HG03045 (cell line): Measurements from ENCODE around the gene C11orf91.
"Not testable (repeated sequence)": the region's sequence is repeated elsewhere in the genome, so short reads cannot be mapped to it uniquely, and the experiment has no call there.

Source experiments
- ATAC-seq: cut with Tn5 transposase; IDR thresholded peaks from one replicate; pipeline ENCODE4 v1.9.1; 2021; ENCODE audit warnings: mild to moderate bottlenecking, moderate library complexity; ENCODE audit not compliant: unreplicated experiment

The C11orf91 gene

GRCh38 chr11:33722590-33723234 lies 22.1 kb upstream of the C11orf91 start:
- ATAC-seq = peak; percentile 85

- no peak for ATAC-seq
Observed at GRCh38 chr11:33721984-33722383, 21.4 kb upstream of the C11orf91 start.

GRCh38 chr11:33721426-33721825 lies 20.8 kb upstream of the C11orf91 start:
- ATAC-seq = no peak

GRCh38 chr11:33719587-33719986 lies 19.0 kb upstream of the C11orf91 start:
- ATAC-seq = no peak

GRCh38 chr11:33718440-33718839 lies 17.8 kb upstream of the C11orf91 start:
- no peak for ATAC-seq

- no peak for ATAC-seq
Observed at GRCh38 chr11:33716243-33716642, 15.6 kb upstream of the C11orf91 start.

- ATAC-seq = no peak
Observed at GRCh38 chr11:33713856-33714398, 13.3 kb upstream of the C11orf91 start.

- no peak for ATAC-seq
Observed at GRCh38 chr11:33713151-33713855, 12.7 kb upstream of the C11orf91 start.

GRCh38 chr11:33712436-33712835 lies 11.8 kb upstream of the C11orf91 start:
- no peak for ATAC-seq

- ATAC-seq = no peak
Observed at GRCh38 chr11:33709466-33709865, 8.8 kb upstream of the C11orf91 start.

GRCh38 chr11:33708985-33709384 lies 8.4 kb upstream of the C11orf91 start:
- ATAC-seq = no peak

GRCh38 chr11:33707831-33708230 lies 7.2 kb upstream of the C11orf91 start:
- ATAC-seq = not testable (repeated sequence)

- ATAC-seq = no peak
Observed at GRCh38 chr11:33706966-33707365, 6.3 kb upstream of the C11orf91 start.

- no peak for ATAC-seq
Observed at GRCh38 chr11:33706546-33706945, 5.9 kb upstream of the C11orf91 start.

GRCh38 chr11:33704240-33705002 lies 3.8 kb upstream of the C11orf91 start:
- ATAC-seq = no peak

- ATAC-seq = no peak
Observed at GRCh38 chr11:33703788-33704187, 3.2 kb upstream of the C11orf91 start.

GRCh38 chr11:33703234-33703633 lies 2.6 kb upstream of the C11orf91 start:
- ATAC-seq = no peak

GRCh38 chr11:33701302-33702230 lies 940 bp upstream of the C11orf91 start:
- no peak for ATAC-seq

- ATAC-seq = no peak
Observed at GRCh38 chr11:33700063-33700501, 544 bp downstream of the C11orf91 start.

GRCh38 chr11:33699515-33700062 lies 1.0 kb downstream of the C11orf91 start:
- ATAC-seq = no peak
